ENCODE results near the gene MCF2L2. TPM values are rescaled to one million over a fixed set of nuclear protein-coding genes. Genes with fewer than 3 reads are reported as not detected.

The MCF2L2 gene
- total and polyA plus RNA-seq, 2 donors (not counting 1 experiment from before 2014, with no cell fraction given), result 0.03 to 1.6 TPM

GRCh38 chr3:183285828-183286457, 142.5 kb downstream of the MCF2L2 start:
- intact Hi-C loops (cut with micrococcal nuclease), result loop anchor here (2.0 kb wide), 2 partner anchors 21 to 25 kb away; no protein-coding TSS in a partner anchor
- peak overlapping the region; percentile 11 for H3K9ac ChIP-seq (ENCODE audit: low read length)
- no peak overlapping the region for H3K27ac ChIP-seq (ENCODE audit: low read length in 2 of 2)
- H3K9me3 ChIP-seq (ENCODE audit: control extremely low read depth in 1 of 3, control insufficient read depth in 2 of 3, insufficient read depth in 1 of 3, low read length in 2 of 3), result no peaks in the 10 kb centered on the region
- peaks cover 24% of the 10 kb centered on the region for H3K4me1 Mint-ChIP-seq
- under 1% methylated on average over 6 of the region's 10 CpGs for WGBS (ENCODE audit: insufficient coverage)
- H3K4me3 ChIP-seq (ENCODE audit: control extremely low read depth in 1 of 5, extremely low read depth in 1 of 5, insufficient read depth in 1 of 5, low read depth in 2 of 5, low read length in 4 of 5), result peak overlapping the region in 1 of 5 experiments; percentile 11
- H3K27me3 Mint-ChIP-seq, result peaks cover 4% of the 10 kb centered on the region
- DNase-seq (peak; percentile 86), ATAC-seq (ENCODE audit: low read depth) (peak; percentile 91)
- H3K27me3 ChIP-seq (replicated peaks in 1 of 4; ENCODE audit: control extremely low read depth in 1 of 4, control insufficient read depth in 3 of 4, insufficient read depth in 4 of 4, low read length in 3 of 4), result peaks cover 0 to 5% (median 0%) of the 10 kb centered on the region in 4 experiments
- no peaks in the 10 kb centered on the region for H3K79me2 ChIP-seq (ENCODE audit: control insufficient read depth, insufficient read depth, low read length)
- peak overlapping the region; percentile 51 for H3K4me2 ChIP-seq (replicated peaks; ENCODE audit: low read depth, low read length, poor library complexity, severe bottlenecking)
- TF ChIP-seq CTCF (IDR thresholded peaks at IDR 0.05) (no peak), EZH2 (IDR thresholded peaks at IDR 0.05; ENCODE audit: borderline replicate concordance, insufficient read depth, low read depth, low read length, poor library complexity, severe bottlenecking) (no peak)
- H3K36me3 ChIP-seq (replicated peaks in 1 of 2; ENCODE audit: control extremely low read depth in 1 of 2, control insufficient read depth in 1 of 2, extremely low read depth in 1 of 2, insufficient read depth in 2 of 2, low read length in 1 of 2), result no peaks in the 10 kb centered on the region
- H3K4me3 Mint-ChIP-seq, result peak overlapping the region; percentile 74
- H3K27ac Mint-ChIP-seq, result peak overlapping the region; percentile 93
- POLR2A ChIA-PET, result no interaction called here
- CTCF ChIA-PET, result interaction anchor here (1.4 to 1.9 kb wide), 3 partner anchors 26 to 98 kb away, joined by 4 to 8 read pairs (median 6); no protein-coding TSS in a partner anchor
- H4K20me1 ChIP-seq (ENCODE audit: control insufficient read depth, insufficient read depth, low read length, poor library complexity, severe bottlenecking), result no peaks in the 10 kb centered on the region
- peaks cover 11 to 13% of the 10 kb centered on the region in 2 donors for H3K4me1 ChIP-seq (ENCODE audit: control insufficient read depth in 2 of 2, insufficient read depth in 2 of 2, low read length in 2 of 2)
- H2AFZ ChIP-seq (ENCODE audit: insufficient read depth, low read depth, low read length, poor library complexity, severe bottlenecking), result peak overlapping the region; percentile 42
- H3K9me3 Mint-ChIP-seq (ENCODE audit: insufficient read depth), result no peaks in the 10 kb centered on the region

GRCh38 chr3:183285318-183285717, 143.1 kb downstream of the MCF2L2 start:
- no peak overlapping the region for H3K27ac ChIP-seq (ENCODE audit: low read length in 2 of 2)
- H3K4me1 Mint-ChIP-seq, result peaks cover 24% of the 10 kb centered on the region
- peaks cover 11 to 13% of the 10 kb centered on the region in 2 donors for H3K4me1 ChIP-seq (ENCODE audit: control insufficient read depth in 2 of 2, insufficient read depth in 2 of 2, low read length in 2 of 2)
- H4K20me1 ChIP-seq (ENCODE audit: control insufficient read depth, insufficient read depth, low read length, poor library complexity, severe bottlenecking), result no peaks in the 10 kb centered on the region
- H3K79me2 ChIP-seq (ENCODE audit: control insufficient read depth, insufficient read depth, low read length), result no peaks in the 10 kb centered on the region
- peaks cover 4% of the 10 kb centered on the region for H3K27me3 Mint-ChIP-seq
- peak overlapping the region; percentile 11 for H3K9ac ChIP-seq (ENCODE audit: low read length)
- ATAC-seq (ENCODE audit: low read depth) (no peak), DNase-seq (no peak)
- WGBS (ENCODE audit: insufficient coverage), result 71% methylated on average over 1 of the region's 1 CpG
- intact Hi-C loops (cut with micrococcal nuclease), result loop anchor here (2.0 kb wide), 1 partner anchor 21 kb away; no protein-coding TSS in a partner anchor
- TF ChIP-seq EZH2 (IDR thresholded peaks at IDR 0.05; ENCODE audit: borderline replicate concordance, insufficient read depth, low read depth, low read length, poor library complexity, severe bottlenecking) (no peak), CTCF (IDR thresholded peaks at IDR 0.05) (no peak)
- H3K4me2 ChIP-seq (replicated peaks; ENCODE audit: low read depth, low read length, poor library complexity, severe bottlenecking), result peak overlapping the region; percentile 51
- H3K27ac Mint-ChIP-seq, result peak overlapping the region; percentile 27
- H3K36me3 ChIP-seq (replicated peaks in 1 of 2; ENCODE audit: control extremely low read depth in 1 of 2, control insufficient read depth in 1 of 2, extremely low read depth in 1 of 2, insufficient read depth in 2 of 2, low read length in 1 of 2), result no peaks in the 10 kb centered on the region
- H3K27me3 ChIP-seq (replicated peaks in 1 of 4; ENCODE audit: control extremely low read depth in 1 of 4, control insufficient read depth in 3 of 4, insufficient read depth in 4 of 4, low read length in 3 of 4), result peaks cover 0 to 5% (median 0%) of the 10 kb centered on the region in 4 experiments
- ChIA-PET CTCF (interaction anchor here (1.4 to 1.9 kb wide), 3 partner anchors 25 to 98 kb away, joined by 4 to 8 read pairs (median 6); no protein-coding TSS in a partner anchor), POLR2A (no interaction called here)
- no peaks in the 10 kb centered on the region for H3K9me3 ChIP-seq (ENCODE audit: control extremely low read depth in 1 of 3, control insufficient read depth in 2 of 3, insufficient read depth in 1 of 3, low read length in 2 of 3)
- H3K9me3 Mint-ChIP-seq (ENCODE audit: insufficient read depth), result no peaks in the 10 kb centered on the region
- H3K4me3 Mint-ChIP-seq, result peak overlapping the region; percentile 10
- H3K4me3 ChIP-seq (ENCODE audit: control extremely low read depth in 1 of 5, extremely low read depth in 1 of 5, insufficient read depth in 1 of 5, low read depth in 2 of 5, low read length in 4 of 5), result peak overlapping the region in 1 of 5 experiments; percentile 11
- peak overlapping the region; percentile 42 for H2AFZ ChIP-seq (ENCODE audit: insufficient read depth, low read depth, low read length, poor library complexity, severe bottlenecking)

Data from B cell (primary cell).